ENCODE data around the gene MUC15.

MUC15 gene

DNA sequence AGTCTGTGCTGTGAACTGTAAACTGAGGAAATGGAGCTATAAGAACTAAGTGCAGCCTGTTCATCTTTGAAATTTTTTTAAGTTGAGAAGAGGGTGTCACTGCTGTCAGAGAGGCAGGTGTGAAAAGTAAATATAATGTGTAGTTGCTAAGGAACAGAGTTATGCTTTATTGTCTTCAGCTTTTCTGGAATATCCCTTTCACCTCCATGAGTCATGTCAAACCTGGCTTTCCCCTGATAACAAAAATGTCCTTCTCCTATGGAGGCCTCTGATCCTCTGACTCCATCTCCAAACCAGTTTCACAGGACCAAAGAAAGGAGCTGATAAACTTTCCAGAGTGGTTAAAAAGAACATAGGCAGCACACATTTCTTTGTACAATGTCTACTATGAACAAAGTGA is 12.8 kb upstream of the MUC15 start:
- H3K9me3 Mint-ChIP-seq (ENCODE audit: low read depth), result peaks cover 5% of the 10 kb centered on the region
- H3K36me3 Mint-ChIP-seq, result no peaks in the 10 kb centered on the region
- no peak overlapping the region for H3K4me3 Mint-ChIP-seq

DNA sequence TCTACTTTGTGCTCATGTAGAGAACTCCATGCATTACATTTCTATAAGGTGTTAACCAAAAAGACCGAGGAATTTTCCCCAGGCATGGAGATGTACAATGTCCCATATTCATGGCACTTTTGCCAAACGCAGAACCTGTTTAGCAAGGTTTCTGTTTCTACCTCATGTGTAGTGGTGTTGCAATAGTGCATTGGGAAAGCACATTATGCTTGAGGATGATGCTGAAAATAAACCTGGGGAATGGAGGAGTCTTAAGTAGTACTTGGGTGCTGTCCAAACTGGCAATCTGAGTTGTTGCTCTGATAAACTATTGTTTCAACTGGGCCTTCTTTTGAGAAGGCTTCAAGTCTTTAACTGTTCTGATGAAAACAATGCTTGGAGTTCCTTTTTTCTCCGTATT is 11.5 kb upstream of the MUC15 start:
- Mint-ChIP-seq H3K4me1 (ENCODE audit: low read depth) (no peaks in the 10 kb centered on the region), H3K27ac (no peak overlapping the region), H3K9me3 (ENCODE audit: low read depth) (no peaks in the 10 kb centered on the region)

More for the DNA sequence above, 12.8 kb upstream of the MUC15 start:
- Mint-ChIP-seq H3K4me1 (ENCODE audit: low read depth) (no peaks in the 10 kb centered on the region), H3K27ac (no peak overlapping the region), H3K27me3 (no peaks in the 10 kb centered on the region)

DNA sequence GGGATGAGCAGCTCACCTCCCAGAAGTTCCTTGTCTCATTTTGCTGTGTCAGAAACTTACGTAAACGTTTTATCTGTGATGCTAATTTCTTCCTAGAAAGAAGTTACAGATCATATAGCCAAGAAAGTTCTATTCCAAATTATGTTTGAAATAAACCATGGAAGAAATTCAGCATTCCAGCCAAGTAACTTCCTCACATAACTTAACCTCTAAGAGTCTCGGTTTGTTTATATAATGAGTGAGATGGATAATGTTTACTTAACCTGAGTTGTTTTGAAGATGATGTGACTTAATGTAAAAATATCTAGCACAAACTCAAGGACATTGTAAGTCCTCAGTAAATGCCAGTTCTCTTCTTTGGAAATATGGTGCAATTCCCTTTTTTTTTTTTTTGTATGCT is 8.9 kb upstream of the MUC15 start:
- H3K4me1 Mint-ChIP-seq (ENCODE audit: low read depth), result no peaks in the 10 kb centered on the region
- no peak overlapping the region for H3K27ac Mint-ChIP-seq
- no peak overlapping the region for H3K4me3 Mint-ChIP-seq
- no peaks in the 10 kb centered on the region for H3K27me3 Mint-ChIP-seq
- H3K36me3 Mint-ChIP-seq, result no peaks in the 10 kb centered on the region
- no peaks in the 10 kb centered on the region for H3K9me3 Mint-ChIP-seq (ENCODE audit: low read depth)

More for the DNA sequence above, 11.5 kb upstream of the MUC15 start:
- no peak overlapping the region for H3K4me3 Mint-ChIP-seq
- no peaks in the 10 kb centered on the region for H3K36me3 Mint-ChIP-seq
- H3K27me3 Mint-ChIP-seq, result no peaks in the 10 kb centered on the region

DNA sequence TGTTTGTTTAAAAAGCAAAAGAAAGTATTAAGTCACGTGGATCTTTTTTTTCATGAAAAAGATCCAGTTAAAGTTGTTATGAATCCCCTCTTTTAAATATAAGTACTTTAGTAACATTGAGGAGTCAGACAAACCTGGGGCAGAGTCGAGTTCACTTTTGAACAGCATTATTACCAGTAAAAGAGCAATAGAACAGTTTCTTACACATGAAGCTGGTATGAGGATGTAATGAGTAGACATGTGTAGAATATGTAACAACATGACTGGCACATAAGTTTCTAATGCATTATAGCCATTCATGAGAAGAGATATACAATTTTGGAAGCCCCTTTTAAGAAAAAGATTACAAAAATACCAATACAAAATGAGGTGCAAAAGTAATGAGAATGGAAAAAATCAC is 7.6 kb upstream of the MUC15 start:
- H3K4me3 Mint-ChIP-seq, result no peak overlapping the region
- H3K4me1 Mint-ChIP-seq (ENCODE audit: low read depth), result no peaks in the 10 kb centered on the region
- H3K27ac Mint-ChIP-seq, result no peak overlapping the region
- H3K36me3 Mint-ChIP-seq, result no peaks in the 10 kb centered on the region
- H3K27me3 Mint-ChIP-seq, result no peaks in the 10 kb centered on the region
- no peaks in the 10 kb centered on the region for H3K9me3 Mint-ChIP-seq (ENCODE audit: low read depth)

DNA sequence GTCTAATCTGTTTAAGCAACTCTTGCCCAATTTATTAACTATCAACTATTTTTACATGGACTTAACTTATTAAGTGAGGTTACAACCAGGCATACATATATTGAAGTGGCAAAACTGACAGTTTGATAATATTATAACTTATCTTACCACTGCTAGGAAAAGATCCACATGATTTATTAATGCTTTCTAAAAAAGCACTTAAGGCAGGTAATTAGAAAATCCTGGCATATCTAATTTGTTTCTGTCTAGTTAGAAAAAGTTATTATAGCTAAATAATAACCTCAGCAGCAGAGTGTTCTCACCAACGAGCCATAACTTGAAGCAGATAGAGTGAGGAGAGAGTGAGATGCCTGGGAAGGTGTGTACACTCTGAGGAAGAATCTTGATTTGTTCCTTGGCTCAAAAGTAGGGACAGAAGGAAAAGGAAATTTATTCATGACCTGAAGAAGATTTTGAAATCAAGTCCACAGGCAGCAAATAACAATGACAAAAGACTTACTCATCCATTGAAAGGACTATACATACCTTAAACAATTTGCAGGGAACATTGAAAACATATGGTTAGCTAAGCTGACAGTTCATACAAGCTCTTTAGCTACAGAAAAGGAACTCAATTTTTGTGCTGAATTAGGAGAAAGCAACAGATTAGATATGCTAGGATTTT is 7.1 kb upstream of the MUC15 start:
- H3K4me1 Mint-ChIP-seq (ENCODE audit: low read depth), result no peaks in the 10 kb centered on the region
- no peak overlapping the region for H3K4me3 Mint-ChIP-seq
- H3K9me3 Mint-ChIP-seq (ENCODE audit: low read depth), result no peaks in the 10 kb centered on the region
- no peaks in the 10 kb centered on the region for H3K27me3 Mint-ChIP-seq
- no peaks in the 10 kb centered on the region for H3K36me3 Mint-ChIP-seq
- H3K27ac Mint-ChIP-seq, result no peak overlapping the region

DNA sequence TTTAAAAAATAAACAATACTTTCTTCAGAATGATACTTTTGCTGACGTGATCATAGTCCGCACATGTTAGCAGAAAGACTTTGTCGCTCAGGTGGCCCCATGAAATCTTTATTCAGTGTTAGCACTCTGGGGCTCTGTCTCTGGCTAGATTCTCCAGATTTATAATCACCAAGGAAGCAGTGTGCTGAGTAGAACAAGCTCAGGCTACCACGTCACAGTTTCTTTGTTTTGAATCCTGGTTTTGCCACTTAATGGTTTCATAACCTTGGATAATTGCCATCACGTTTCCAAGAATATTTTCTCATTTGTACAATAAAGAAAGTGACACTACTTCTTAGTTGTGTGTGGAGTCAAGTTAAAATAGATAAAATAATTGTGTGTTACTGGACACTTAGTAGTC is 3.9 kb upstream of the MUC15 start:
- no peak overlapping the region for H3K4me3 Mint-ChIP-seq
- H3K4me1 Mint-ChIP-seq (ENCODE audit: low read depth), result no peaks in the 10 kb centered on the region
- H3K36me3 Mint-ChIP-seq, result no peaks in the 10 kb centered on the region
- H3K27me3 Mint-ChIP-seq, result no peaks in the 10 kb centered on the region
- H3K9me3 Mint-ChIP-seq (ENCODE audit: low read depth), result no peaks in the 10 kb centered on the region
- H3K27ac Mint-ChIP-seq, result no peak overlapping the region

DNA sequence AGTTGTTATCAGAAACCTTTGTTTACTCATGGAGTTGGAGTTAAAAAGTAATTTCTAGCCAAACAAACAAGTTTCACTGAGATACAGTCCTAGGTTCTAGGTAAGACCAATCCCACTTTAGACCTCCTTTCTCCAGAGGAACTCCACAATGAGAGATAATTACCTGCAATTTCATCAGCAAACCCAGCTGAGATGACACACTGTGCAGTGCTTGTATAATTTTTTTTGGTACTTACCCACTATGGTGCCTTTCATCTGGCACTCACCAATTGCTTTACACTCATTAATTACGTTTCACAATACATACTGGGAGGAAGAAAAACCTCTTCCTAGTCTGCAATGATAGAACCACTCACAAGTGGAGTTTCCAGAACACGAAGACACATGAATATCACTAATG is 1.8 kb upstream of the MUC15 start:
- no peak overlapping the region for H3K27ac Mint-ChIP-seq
- H3K4me3 Mint-ChIP-seq, result no peak overlapping the region
- no peaks in the 10 kb centered on the region for H3K27me3 Mint-ChIP-seq
- H3K4me1 Mint-ChIP-seq (ENCODE audit: low read depth), result no peaks in the 10 kb centered on the region
- no peaks in the 10 kb centered on the region for H3K36me3 Mint-ChIP-seq
- no peaks in the 10 kb centered on the region for H3K9me3 Mint-ChIP-seq (ENCODE audit: low read depth)

DNA sequence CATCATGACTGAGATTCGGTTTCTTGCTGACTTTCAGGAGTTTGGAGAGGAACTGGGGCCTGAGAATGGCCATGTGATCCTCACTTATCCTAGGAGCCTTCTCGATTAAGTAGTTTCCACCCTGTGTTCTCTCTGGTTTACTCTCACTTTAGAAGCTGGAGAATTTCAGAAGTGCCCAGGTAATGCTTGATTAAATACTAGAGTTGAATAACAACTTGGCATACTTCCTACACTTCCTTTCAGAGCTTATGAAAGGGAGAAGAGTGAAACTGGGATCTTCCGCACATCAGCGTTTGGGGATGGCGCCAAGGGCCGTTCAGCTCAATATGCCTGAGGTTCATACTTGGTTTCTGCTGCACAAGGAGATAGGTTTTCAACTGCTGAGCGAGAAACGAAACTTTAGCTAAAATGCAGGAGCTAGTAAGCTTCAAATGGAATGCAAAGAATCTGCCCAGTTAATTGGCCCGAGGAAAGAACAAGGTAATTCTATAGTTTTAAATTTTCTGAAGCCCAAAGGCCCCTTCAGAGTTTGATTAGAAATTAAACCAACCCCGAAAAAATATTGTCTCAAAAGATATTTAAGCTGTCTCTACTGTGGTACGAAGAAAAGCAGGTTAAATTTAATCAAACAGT is 823 bp upstream of the MUC15 start:
- no peaks in the 10 kb centered on the region for H3K27me3 Mint-ChIP-seq
- H3K4me3 Mint-ChIP-seq, result no peak overlapping the region
- H3K9me3 Mint-ChIP-seq (ENCODE audit: low read depth), result no peaks in the 10 kb centered on the region
- H3K27ac Mint-ChIP-seq, result no peak overlapping the region
- H3K36me3 Mint-ChIP-seq, result no peaks in the 10 kb centered on the region
- H3K4me1 Mint-ChIP-seq (ENCODE audit: low read depth), result no peaks in the 10 kb centered on the region

DNA sequence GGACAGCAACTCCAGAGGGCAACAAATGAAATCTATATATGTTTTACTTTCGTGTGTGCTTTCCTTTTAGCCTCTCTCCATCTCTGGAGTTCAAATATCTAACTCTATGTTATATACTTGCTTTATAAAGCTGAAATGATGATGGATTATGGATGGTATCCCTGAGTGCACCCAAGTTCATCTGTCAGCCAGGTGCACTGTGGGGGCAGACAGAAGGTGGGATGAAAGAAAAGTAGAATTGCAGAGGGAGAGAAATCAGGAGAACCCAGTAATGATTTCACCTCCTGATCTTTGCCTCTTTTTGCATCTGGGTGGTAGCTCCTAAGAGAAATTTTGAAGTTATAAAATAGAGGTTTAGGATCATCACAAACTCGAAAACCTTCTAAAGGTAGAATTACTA is 2.4 kb downstream of the MUC15 start:
- Mint-ChIP-seq H3K4me1 (ENCODE audit: low read depth) (no peaks in the 10 kb centered on the region), H3K4me3 (no peak overlapping the region), H3K27me3 (no peaks in the 10 kb centered on the region), H3K9me3 (ENCODE audit: low read depth) (no peaks in the 10 kb centered on the region), H3K27ac (no peak overlapping the region), H3K36me3 (no peaks in the 10 kb centered on the region)

DNA sequence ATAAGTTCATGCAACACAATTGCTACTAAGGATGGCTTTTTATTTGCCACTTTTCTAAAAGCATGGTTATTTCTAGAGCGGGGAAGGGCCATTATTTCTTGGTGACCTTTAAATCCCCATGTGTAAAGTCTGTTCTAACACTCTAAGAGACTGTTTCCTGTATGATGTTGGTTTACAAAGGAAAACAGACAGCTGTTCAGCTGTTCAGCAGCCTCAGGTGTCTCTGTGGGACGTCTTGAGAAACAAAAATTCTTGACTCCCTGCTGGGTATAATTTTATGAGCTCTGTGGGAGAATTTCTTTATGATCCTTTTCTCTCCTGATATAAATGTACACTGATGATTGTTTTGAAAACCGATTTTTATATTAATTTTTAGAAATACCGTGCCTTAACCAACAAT is 13.9 kb downstream of the MUC15 start:
- no peaks in the 10 kb centered on the region for H3K4me1 Mint-ChIP-seq (ENCODE audit: low read depth)
- H3K4me3 Mint-ChIP-seq, result no peak overlapping the region
- no peak overlapping the region for H3K27ac Mint-ChIP-seq
- no peaks in the 10 kb centered on the region for H3K9me3 Mint-ChIP-seq (ENCODE audit: low read depth)
- H3K27me3 Mint-ChIP-seq, result no peaks in the 10 kb centered on the region
- H3K36me3 Mint-ChIP-seq, result no peaks in the 10 kb centered on the region

DNA sequence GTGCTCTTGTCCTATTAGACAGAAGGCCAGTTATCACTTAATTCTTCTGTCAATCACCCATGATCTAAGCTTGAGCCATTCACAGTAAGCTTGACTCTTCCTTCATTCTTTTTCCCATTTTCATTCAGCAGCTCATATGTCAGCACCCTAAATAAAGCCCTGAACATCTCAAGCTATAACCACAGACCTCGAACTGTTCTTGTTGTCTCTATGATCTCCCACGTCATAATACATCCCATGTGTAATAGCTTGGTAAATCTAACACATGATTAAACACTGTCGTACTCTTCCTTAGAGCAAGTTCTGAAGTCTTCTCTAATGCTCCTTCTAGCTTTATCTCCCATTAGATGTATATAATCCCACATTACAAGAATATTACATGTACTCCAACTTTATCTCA is 14.4 kb downstream of the MUC15 start:
- Mint-ChIP-seq H3K27ac (no peak overlapping the region), H3K36me3 (no peaks in the 10 kb centered on the region), H3K27me3 (no peaks in the 10 kb centered on the region), H3K9me3 (ENCODE audit: low read depth) (no peaks in the 10 kb centered on the region), H3K4me1 (ENCODE audit: low read depth) (no peaks in the 10 kb centered on the region), H3K4me3 (no peak overlapping the region)

DNA sequence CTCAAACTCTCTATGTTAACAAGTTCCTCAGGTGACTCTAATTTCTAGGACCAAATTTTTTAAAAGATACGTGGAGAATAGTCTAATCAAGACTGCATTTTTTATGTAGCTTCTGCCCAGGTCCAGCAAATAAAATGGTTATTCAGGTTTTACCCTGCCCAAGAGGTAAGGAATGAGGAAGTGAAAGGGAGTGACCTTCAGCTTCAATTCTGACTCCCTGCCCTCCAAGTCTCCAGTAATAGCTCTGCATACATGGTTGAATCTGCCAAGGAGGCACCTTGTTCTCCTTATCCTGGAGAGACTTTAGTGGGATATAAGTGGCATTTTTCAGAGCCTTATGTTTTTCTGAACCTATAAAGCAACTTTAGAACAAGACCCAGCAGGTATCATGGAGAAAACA is 15.5 kb downstream of the MUC15 start:
- Mint-ChIP-seq H3K9me3 (ENCODE audit: low read depth) (no peaks in the 10 kb centered on the region), H3K27ac (no peak overlapping the region), H3K27me3 (no peaks in the 10 kb centered on the region), H3K4me1 (ENCODE audit: low read depth) (no peaks in the 10 kb centered on the region), H3K36me3 (no peaks in the 10 kb centered on the region), H3K4me3 (no peak overlapping the region)

DNA sequence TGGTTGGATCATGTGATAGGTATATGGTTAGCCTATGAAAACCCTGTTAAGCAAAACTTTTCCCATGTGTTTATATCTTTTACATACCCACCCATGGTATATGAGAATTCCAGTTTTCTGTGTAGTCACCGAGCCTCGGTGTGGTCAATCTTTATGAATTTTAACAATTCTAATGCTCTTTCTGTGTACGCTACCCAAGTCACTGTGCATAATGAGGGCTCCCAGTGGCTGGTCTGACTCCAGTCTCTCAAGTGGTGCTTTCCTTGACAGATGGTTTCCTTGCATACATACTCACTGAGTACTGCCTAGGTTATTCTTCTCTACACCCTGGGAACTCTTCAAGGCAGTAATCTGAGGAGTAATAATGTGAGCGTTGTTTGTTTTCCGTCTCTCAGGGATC is 17.6 kb downstream of the MUC15 start:
- H3K27ac Mint-ChIP-seq, result no peak overlapping the region
- no peaks in the 10 kb centered on the region for H3K36me3 Mint-ChIP-seq
- no peaks in the 10 kb centered on the region for H3K4me1 Mint-ChIP-seq (ENCODE audit: low read depth)
- no peaks in the 10 kb centered on the region for H3K27me3 Mint-ChIP-seq
- H3K9me3 Mint-ChIP-seq (ENCODE audit: low read depth), result no peaks in the 10 kb centered on the region
- no peak overlapping the region for H3K4me3 Mint-ChIP-seq

DNA sequence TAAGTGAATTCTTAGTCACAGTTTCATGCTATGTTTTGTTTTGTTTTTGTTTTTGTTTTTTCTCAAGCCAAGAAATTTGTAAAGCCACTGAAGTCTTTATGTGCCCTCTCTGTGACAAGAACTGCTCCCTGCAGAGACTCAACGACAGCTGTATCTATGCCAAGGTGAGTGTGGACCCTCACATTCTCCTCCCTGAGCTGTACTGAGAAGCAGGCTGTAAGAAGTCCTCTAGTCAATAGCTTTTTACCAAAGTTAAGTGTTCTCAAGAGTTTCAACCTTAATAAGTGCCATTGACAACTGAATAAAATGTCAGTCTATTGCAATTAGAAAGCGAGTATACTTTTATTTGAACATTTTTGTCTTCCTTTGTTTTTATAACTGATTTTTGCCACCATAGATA is 18.9 kb downstream of the MUC15 start:
- no peak overlapping the region for H3K27ac Mint-ChIP-seq
- H3K4me1 Mint-ChIP-seq (ENCODE audit: low read depth), result no peaks in the 10 kb centered on the region
- H3K9me3 Mint-ChIP-seq (ENCODE audit: low read depth), result no peaks in the 10 kb centered on the region
- H3K4me3 Mint-ChIP-seq, result no peak overlapping the region
- no peaks in the 10 kb centered on the region for H3K27me3 Mint-ChIP-seq
- H3K36me3 Mint-ChIP-seq, result no peaks in the 10 kb centered on the region

DNA sequence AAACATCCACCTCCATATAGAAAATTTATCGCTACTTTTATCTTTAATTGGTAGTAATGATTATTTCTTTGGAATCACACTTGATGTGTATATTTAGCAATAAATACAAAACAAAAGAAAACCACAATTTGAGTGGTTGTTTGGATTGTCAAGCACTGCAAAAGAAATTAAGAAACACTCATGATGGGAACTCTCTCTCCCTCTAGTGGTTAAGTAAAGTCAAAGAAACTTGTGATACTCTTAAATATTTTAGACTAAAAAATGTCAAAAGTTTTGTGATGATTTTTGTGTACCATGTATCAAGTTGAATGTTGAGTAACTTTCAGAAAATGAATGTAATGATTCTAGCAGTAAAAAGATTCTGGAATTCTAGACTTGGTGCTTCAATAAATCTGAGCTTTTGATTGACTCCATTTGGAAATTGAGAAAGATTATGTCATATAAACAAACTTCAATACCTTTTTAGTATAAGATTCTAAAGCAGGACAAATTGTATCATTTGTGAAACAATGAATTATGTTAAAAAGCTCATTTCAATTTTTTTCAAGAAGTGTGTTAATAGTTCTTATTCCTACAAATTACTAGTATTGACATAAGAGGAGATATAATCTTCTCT is 20.8 kb downstream of the MUC15 start:
- Mint-ChIP-seq H3K27me3 (no peaks in the 10 kb centered on the region), H3K4me3 (no peak overlapping the region), H3K36me3 (no peaks in the 10 kb centered on the region), H3K27ac (no peak overlapping the region), H3K9me3 (ENCODE audit: low read depth) (no peaks in the 10 kb centered on the region), H3K4me1 (ENCODE audit: low read depth) (no peaks in the 10 kb centered on the region)

DNA sequence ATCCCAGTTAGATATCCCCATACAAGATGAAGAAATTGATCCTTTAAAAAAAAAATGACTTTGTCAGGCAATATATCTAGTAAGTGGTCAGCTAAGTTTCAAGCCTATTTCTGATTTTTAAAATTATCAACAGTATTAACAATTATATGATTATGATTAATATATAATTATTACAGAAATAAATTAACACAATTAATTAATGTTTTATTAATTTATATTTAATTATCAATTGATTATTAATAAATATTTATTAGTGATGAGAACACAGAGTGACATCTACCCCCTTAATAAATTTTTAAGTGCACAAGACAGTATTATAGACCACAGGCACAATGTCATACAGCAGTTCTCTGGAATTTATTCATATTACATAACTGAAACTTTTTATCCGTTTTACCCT is 22.0 kb downstream of the MUC15 start:
- Mint-ChIP-seq H3K27me3 (no peaks in the 10 kb centered on the region), H3K9me3 (ENCODE audit: low read depth) (no peaks in the 10 kb centered on the region), H3K4me1 (ENCODE audit: low read depth) (no peaks in the 10 kb centered on the region), H3K27ac (no peak overlapping the region), H3K36me3 (no peaks in the 10 kb centered on the region), H3K4me3 (no peak overlapping the region)

Data from activated naive CD8-positive, alpha-beta T cell (primary cell).